IPS-18c (cell line): ENCODE results near the gene CAPZB.
A peak's percentile ranks its signal among the peaks of the same experiment; 100 is the strongest.
"Not testable (repeated sequence)": the region's sequence is repeated elsewhere in the genome, so short reads cannot be mapped to it uniquely, and the experiment has no call there.

Experiments used
- H3K4me3 ChIP-seq: 2 replicates; pipeline ENCODE4 v1.7.0; 2013; ENCODE audit warnings: low read depth, mild to moderate bottlenecking, low read length, moderate library complexity; ENCODE audit not compliant: insufficient read depth
- H3K9me3 ChIP-seq: one replicate; pipeline ENCODE4 v1.6.1; 2013; ENCODE audit warnings: mild to moderate bottlenecking, low read length, moderate library complexity; ENCODE audit not compliant: control insufficient read depth, insufficient read depth

The CAPZB gene

GRCh38 chr1:19505693-19506457 is 20.5 kb upstream of the CAPZB start:
- no peaks in the 10 kb centered on the region for H3K9me3 ChIP-seq
- H3K4me3 ChIP-seq, result no peak overlapping the region

- no peak overlapping the region for H3K4me3 ChIP-seq
- H3K9me3 ChIP-seq, result peaks cover 2% of the 10 kb centered on the region
Observed at GRCh38 chr1:19504796-19505692, 19.7 kb upstream of the CAPZB start.

- H3K9me3 ChIP-seq, H3K4me3 ChIP-seq: not testable (repeated sequence)
Observed at GRCh38 chr1:19502284-19502683, 16.9 kb upstream of the CAPZB start.

GRCh38 chr1:19499887-19500286 is 14.5 kb upstream of the CAPZB start:
- not testable (repeated sequence) for H3K4me3 ChIP-seq, H3K9me3 ChIP-seq

GRCh38 chr1:19497443-19497842 is 12.1 kb upstream of the CAPZB start:
- not testable (repeated sequence) for H3K9me3 ChIP-seq, H3K4me3 ChIP-seq

GRCh38 chr1:19496527-19496874 is 11.2 kb upstream of the CAPZB start:
- H3K4me3 ChIP-seq, result no peak overlapping the region
- H3K9me3 ChIP-seq, result peaks cover 2% of the 10 kb centered on the region

- Histone ChIP-seq H3K9me3 (peaks cover 2% of the 10 kb centered on the region), H3K4me3 (no peak overlapping the region)
Observed at GRCh38 chr1:19495799-19496526, 10.6 kb upstream of the CAPZB start.

- Histone ChIP-seq H3K4me3 (no peak overlapping the region), H3K9me3 (peaks cover under 1% of the 10 kb centered on the region)
Observed at GRCh38 chr1:19495000-19495656, 9.8 kb upstream of the CAPZB start.

- Histone ChIP-seq H3K9me3 (no peaks in the 10 kb centered on the region), H3K4me3 (no peak overlapping the region)
Observed at GRCh38 chr1:19493547-19493946, 8.2 kb upstream of the CAPZB start.

GRCh38 chr1:19489996-19490395 is 4.7 kb upstream of the CAPZB start:
- Histone ChIP-seq H3K4me3 (no peak overlapping the region), H3K9me3 (no peaks in the 10 kb centered on the region)

- Histone ChIP-seq H3K4me3 (no peak overlapping the region), H3K9me3 (no peaks in the 10 kb centered on the region)
Observed at GRCh38 chr1:19488136-19488535, 2.8 kb upstream of the CAPZB start.

GRCh38 chr1:19484798-19485361 is 459 bp downstream of the CAPZB start:
- Histone ChIP-seq H3K9me3 (no peaks in the 10 kb centered on the region), H3K4me3 (peak overlapping the region; percentile 95)

- H3K4me3 ChIP-seq, result peak overlapping the region; percentile 95
- no peaks in the 10 kb centered on the region for H3K9me3 ChIP-seq
Observed at GRCh38 chr1:19484338-19484797, 971 bp downstream of the CAPZB start.

GRCh38 chr1:19483691-19484090 is 1.6 kb downstream of the CAPZB start:
- peak overlapping the region; percentile 95 for H3K4me3 ChIP-seq
- H3K9me3 ChIP-seq, result no peaks in the 10 kb centered on the region

- Histone ChIP-seq H3K9me3 (no peaks in the 10 kb centered on the region), H3K4me3 (peak overlapping the region; percentile 95; the same call in 1 of the 2 replicates)
Observed at GRCh38 chr1:19483261-19483660, 2.1 kb downstream of the CAPZB start.

- Histone ChIP-seq H3K4me3 (no peak overlapping the region), H3K9me3 (no peaks in the 10 kb centered on the region)
Observed at GRCh38 chr1:19481826-19482398, 3.4 kb downstream of the CAPZB start.
